Measurements from ENCODE around the gene SERPIND1.

DNA sequence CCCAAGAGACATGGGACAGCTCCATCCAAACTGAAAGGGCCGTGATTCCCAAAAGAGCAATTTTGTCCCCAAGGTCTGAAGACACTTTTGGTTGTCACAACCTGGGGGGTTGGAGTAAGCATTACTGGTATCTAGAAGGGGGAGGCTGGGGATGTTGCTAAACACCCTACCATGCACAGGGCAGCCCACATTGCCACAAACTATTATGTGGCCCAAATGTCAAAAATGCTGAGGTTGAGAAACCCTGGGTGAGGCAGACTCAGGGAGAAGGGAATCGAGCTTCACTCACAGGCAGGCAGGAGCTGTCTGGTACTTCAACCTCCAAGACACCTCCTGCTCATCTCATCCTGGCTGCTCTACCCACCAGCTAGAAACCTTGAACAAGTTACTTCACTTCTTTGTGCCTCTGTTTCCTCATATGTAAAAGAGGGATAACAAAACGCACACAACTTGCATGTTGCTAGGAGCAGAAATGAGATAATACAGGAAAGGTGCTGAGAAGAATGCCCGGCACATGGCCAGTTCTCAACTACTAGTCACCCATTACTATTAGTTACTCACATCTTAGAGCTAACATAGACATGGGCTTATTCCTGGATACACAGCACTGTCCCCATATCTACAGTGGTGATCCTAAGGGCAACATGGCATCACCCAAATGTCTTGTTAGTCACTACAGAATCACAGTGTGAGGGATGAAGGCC lies 8.8 kb downstream of the SERPIND1 start:
- TF ChIP-seq LARP7 (IDR thresholded peaks at IDR 0.05) (no peak), EZH2 (IDR thresholded peaks at IDR 0.05; ENCODE audit: borderline replicate concordance, control insufficient read depth, low read depth, low read length) (no peak), NR2F1 (conservative IDR thresholded peaks at IDR 0.05) (no peak), MXI1 (IDR thresholded peaks at IDR 0.05; ENCODE audit: low read depth, low read length) (no peak)

All from GM12878 (cell line).